ENCODE data around the gene ANKRD13A. TPM values are rescaled to one million over a fixed set of nuclear protein-coding genes. Genes with fewer than 3 reads are reported as not detected.
"Not testable (repeated sequence)": the region's sequence is repeated elsewhere in the genome, so short reads cannot be mapped to it uniquely, and the experiment has no call there.

Gene ANKRD13A
- total RNA-seq, 1 experiment from 2014 or later, result 30.5 TPM

GRCh38 chr12:110006115-110006514 lies 6.9 kb downstream of the ANKRD13A start:
- no peak for DNase-seq (ENCODE audit: low spot score)

GRCh38 chr12:110007881-110008280 lies 8.7 kb downstream of the ANKRD13A start:
- DNase-seq (ENCODE audit: low spot score), result no peak

GRCh38 chr12:110008681-110009398 lies 9.6 kb downstream of the ANKRD13A start:
- DNase-seq (ENCODE audit: low spot score), result not testable (repeated sequence)

- no peak for DNase-seq (ENCODE audit: low spot score)
Observed at GRCh38 chr12:110010853-110011723, 11.9 kb downstream of the ANKRD13A start.

- no peak for DNase-seq (ENCODE audit: low spot score)
Observed at GRCh38 chr12:110012137-110012536, 12.9 kb downstream of the ANKRD13A start.

- no peak for DNase-seq (ENCODE audit: low spot score)
Observed at GRCh38 chr12:110012659-110013058, 13.4 kb downstream of the ANKRD13A start.

GRCh38 chr12:110015132-110015531 lies 15.9 kb downstream of the ANKRD13A start:
- DNase-seq (ENCODE audit: low spot score), result no peak

- DNase-seq (ENCODE audit: low spot score), result no peak
Observed at GRCh38 chr12:110020956-110021355, 21.7 kb downstream of the ANKRD13A start.

GRCh38 chr12:110023059-110023980 lies 24.1 kb downstream of the ANKRD13A start:
- no peak for DNase-seq (ENCODE audit: low spot score)

GRCh38 chr12:110024051-110024450 lies 24.8 kb downstream of the ANKRD13A start:
- no peak for DNase-seq (ENCODE audit: low spot score)

GRCh38 chr12:110028323-110028722 lies 29.1 kb downstream of the ANKRD13A start:
- DNase-seq (ENCODE audit: low spot score), result no peak

GRCh38 chr12:110029290-110029815 lies 30.1 kb downstream of the ANKRD13A start:
- DNase-seq (ENCODE audit: low spot score), result no peak

GRCh38 chr12:110033888-110034287 lies 34.7 kb downstream of the ANKRD13A start:
- DNase-seq (ENCODE audit: low spot score), result no peak

- DNase-seq (ENCODE audit: low spot score), result no peak
Observed at GRCh38 chr12:110035534-110036104, 36.4 kb downstream of the ANKRD13A start.

- no peak for DNase-seq (ENCODE audit: low spot score)
Observed at GRCh38 chr12:110037315-110037714, 38.1 kb downstream of the ANKRD13A start.

- DNase-seq (ENCODE audit: low spot score), result no peak
Observed at GRCh38 chr12:110038741-110039084, 39.5 kb downstream of the ANKRD13A start.

- peak; percentile 91 for DNase-seq (ENCODE audit: low spot score)
Observed at GRCh38 chr12:110039085-110039807, 40.0 kb downstream of the ANKRD13A start.

GRCh38 chr12:110042264-110042663 lies 43.0 kb downstream of the ANKRD13A start:
- DNase-seq (ENCODE audit: low spot score), result no peak

- no peak for DNase-seq (ENCODE audit: low spot score)
Observed at GRCh38 chr12:110046451-110047187, 47.4 kb downstream of the ANKRD13A start.
